Activated CD4-positive, alpha-beta T cell treated with anti-CD3 and anti-CD28 coated beads for 1 hour (primary cell): ENCODE data around the gene SLC7A5.
"Not testable (repeated sequence)": the region's sequence is repeated elsewhere in the genome, so short reads cannot be mapped to it uniquely, and the experiment has no call there.

Source experiments
- DNase-seq: peaks from one replicate; pipeline ENCODE4 v3.0.0-alpha.2; 2020

SLC7A5 gene

DNA sequence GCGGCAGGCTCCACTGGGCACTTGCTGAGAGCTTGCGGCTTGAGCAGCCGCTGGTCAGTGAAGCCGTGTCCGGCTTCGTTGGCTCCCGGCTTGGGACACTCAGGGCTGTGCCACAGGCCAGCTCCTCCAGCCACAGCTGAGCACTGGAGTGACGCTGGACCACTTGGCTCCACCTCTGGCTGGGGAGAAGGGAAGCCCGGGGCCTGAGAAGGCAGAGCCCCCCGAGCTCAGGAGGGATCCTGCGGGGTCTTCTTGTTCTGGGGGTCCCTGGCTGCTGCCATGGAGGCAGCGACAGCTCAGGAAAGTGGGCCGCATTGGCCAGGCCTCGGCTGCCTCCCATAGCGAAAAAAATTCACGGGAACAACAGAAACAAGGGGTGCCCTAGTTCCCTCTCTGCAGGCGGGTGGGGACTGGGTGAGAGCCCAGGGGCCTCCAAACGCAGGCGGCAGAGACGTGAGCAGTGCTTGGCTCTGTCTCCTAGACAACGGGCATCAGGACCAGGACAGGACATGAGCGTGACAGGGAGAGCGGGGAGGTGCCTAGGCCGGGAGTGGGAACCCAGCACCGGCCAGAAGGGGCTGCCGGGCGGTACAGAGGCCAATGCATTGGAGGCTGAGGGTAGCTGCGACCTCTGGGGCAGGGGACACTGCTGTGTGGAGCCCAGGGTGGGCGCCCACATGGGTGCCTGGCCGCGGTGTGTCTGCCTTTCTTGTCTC lies 37.7 kb downstream of the SLC7A5 start:
- DNase-seq, result no peak

- no peak for DNase-seq
Measured at GRCh38 chr16:87830673-87831420, 38.5 kb downstream of the SLC7A5 start.

DNA sequence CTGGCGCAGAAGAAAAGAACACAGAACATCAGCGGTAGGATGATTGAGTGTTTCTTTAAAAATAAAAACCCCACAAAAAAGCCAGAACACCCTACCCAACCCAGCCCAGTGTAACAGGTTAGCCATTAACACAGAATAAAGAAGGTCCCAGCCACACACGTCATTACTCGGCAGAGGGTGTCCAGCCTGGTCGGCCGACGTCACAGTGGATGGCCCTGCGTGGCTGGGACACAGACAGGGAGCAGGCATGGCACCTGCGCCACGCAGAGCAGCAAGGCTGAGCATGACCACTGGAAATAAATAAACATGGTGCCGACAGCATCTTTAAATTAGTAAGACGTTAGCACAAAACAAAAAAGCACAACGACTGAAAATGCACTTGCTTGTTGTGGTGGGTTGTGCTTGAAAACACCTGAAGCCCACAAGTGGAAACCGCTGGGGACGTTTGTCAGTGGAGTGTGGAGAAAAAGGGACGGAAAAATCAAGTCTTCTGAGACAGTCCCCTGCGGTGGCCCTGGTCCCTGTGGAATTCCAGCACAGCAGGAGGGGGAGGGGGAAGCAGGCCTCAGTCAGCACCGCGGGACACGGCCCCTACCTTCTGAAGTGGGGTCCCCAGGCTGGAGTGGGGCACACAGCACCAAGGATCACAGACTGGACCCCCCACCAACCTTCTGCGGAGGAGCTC lies 39.2 kb downstream of the SLC7A5 start:
- no peak for DNase-seq

DNA sequence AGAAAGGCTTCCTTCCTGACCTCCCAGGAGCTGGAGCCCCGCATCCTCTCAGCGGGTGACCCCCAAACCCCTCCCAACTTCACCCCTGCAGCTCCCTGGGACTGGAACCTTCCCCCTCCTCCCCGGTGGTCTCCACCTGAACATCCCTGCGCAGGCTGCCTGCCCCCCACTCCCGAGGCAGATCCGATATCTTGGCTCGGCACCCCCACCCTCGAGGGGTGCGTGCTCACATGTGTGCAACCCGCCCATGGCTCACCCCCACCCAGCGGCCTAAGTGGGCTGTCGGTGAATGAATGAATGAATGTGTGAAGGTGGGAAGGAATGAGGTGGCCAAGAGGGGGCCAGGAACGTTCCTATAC lies 39.7 kb downstream of the SLC7A5 start:
- no peak for DNase-seq

- no peak for DNase-seq
Measured at GRCh38 chr16:87828907-87829621, 40.2 kb downstream of the SLC7A5 start.

DNA sequence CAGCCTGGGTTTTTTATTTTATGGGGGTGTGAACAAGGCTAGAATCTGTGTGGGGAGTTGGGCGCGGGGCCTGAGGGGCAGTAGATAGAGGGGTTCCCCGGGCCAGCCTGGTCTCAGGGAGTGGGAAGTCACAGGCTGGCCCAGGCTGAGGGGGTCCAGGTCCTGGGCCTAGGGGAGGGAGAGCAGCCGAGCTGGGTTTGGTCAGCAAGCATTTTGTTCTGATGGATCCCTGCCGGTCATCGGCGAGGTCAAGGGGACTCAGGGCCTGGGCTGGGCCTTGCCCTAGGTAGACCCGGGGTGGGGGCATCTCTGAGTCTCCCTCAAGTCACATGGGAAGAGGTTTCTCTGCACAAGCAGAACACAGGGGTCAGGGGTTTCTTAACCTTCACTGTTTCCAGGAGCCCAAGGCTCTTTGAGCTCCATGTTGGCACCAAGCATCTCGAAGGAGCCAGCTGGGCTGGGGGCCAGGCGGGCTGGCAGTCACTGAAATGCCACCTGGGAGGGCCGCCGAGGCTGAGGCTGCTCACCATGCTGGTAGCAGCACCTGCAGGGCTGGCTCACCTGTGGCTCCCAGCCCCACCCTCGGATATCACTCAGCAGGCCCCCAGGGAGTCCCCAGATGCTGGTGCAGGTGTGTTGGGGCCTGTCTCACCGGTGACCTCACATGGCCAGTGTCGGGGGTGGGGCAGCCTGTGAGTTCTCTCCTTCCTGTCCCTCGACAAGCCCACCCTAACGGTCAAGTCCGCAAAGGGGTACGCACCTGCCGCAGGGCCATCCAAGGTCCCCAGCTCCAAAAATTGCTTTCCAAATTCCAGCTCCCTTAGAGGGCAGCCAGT lies 41.0 kb downstream of the SLC7A5 start:
- DNase-seq, result no peak

DNA sequence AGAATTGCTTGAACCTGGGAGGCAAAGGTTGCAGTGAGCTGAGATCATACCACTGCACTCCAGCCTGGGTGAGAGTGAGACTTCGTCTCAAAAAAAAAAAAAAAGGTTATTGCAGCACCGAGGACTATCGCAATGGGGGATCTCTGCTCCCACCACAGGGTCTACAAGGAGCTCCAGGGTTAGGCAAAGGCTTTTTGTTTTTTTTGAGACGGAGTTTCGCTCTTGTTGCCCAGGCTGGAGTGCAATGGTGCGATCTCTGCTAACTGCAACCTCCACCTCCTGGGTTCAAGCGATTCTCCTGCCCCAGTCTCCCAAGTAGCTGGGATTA lies 41.8 kb downstream of the SLC7A5 start:
- not testable (repeated sequence) for DNase-seq

- DNase-seq, result no peak
Measured at GRCh38 chr16:87826798-87827587, 42.3 kb downstream of the SLC7A5 start.

DNA sequence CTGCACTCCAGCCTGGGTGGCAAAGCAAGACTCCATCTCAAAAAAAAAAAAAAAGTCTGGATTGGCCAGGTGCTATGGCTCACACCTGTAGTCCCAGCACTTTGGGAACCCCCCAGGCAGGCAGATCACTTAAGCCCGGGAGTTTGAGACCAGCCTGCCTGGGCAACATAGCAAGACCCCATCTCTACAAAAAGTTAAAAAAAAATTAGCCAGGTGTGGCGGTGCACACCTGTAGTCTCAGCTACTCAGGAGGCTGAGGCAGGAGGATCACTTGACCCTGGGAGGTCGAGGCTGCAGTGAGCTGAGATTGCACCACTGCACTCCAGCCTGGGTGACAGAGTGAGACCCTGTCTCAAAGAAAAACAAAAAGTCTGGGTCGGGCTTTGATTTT lies 42.9 kb downstream of the SLC7A5 start:
- not testable (repeated sequence) for DNase-seq

DNA sequence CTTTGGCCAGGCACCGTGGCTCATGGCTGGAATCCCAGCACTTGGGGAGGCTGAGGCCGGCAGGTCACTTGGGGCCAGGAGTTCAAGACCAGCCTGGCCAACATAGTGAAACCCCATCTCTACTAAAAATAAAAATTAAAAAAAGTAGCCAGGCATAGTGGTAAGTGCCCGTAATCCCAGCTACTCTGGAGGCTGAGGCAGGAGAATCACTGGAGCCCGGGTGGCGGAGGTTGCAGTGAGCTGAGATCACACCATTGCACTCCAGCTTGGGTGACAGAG lies 43.5 kb downstream of the SLC7A5 start:
- DNase-seq, result not testable (repeated sequence)

GRCh38 chr16:87824991-87825841 lies 44.1 kb downstream of the SLC7A5 start:
- DNase-seq, result no peak

DNA sequence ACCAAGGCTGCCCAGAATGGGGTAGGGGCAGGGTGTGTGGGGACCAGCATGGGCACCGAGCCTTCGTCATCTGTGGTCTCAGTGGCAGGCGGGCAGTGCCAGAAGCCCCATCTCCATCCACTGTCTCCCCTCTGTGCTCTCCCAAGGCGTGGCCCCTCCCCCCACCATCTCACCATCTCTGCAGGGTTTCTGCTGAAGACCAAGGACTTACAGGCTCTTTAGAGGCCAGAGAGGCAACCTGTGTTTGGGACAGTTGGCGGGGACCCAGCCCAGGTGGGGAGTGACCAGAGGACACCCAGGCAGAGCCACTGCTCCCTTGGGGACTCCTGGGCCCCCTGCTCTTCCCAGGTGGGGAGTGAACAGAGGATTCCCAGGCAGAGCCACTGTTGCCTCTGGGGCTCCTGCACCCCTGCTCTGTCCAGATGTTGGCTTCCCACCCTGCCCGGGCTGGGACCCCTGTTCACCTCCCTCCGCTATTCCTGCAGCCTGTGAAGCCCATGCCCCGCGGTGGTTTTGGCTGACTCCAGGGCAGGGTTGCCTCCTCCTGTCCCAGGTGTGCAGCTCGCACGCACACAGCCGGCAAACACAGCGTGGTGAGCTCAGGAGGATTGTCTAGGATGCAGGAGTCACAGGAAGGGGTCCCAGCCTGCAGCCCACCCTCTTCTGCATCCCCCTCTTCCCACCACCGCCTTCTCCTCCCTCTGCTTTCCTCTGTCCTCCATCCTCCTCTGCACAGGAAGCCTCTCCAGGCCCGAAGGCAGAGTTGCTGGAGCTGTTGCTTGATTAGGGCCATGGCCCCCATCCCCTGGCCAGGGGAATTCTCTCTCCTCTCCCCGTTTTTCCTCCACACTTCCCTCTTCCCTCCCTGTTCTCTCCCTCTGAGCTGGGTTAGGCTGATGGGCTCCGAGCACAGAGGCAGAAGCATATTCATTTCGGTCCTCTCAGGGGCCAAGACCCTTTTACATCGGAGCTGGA lies 45.0 kb downstream of the SLC7A5 start:
- no peak for DNase-seq

DNA sequence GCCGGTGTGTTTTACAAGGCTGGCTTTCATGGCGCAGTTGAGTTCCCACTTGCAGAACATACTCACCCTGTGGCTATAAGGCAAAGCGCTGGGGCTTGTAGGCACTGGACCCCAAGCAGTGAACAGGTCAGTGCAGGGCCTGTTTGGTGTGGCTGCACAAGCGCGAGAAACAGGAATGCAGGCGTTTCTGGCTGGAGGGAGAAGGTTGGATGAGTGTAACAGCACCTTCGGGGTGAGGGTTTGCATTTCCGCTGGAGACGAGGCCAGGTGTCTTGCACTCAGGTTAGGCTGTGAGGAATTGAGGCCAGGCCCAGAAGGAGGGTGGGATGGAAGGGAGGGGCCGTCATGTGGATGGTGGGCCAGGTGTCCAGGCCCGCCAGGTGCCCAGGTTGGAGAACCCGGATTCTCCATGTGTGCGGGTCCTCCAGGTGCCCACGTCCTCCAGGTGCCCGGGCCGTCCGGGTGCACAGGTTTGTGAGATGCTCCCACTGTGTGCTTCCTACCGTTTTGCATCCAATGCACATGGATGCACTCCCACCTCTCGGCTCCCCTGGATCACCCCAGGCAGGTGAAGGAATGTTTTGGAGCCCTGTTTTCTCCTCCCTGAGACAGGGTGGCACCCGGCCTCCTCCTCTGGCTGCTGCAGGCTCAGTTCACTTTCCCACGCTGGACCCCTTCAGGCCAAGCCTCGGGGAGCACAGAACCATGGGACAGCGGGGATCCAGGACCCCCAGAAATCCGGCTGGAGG lies 46.0 kb downstream of the SLC7A5 start:
- DNase-seq, result no peak

DNA sequence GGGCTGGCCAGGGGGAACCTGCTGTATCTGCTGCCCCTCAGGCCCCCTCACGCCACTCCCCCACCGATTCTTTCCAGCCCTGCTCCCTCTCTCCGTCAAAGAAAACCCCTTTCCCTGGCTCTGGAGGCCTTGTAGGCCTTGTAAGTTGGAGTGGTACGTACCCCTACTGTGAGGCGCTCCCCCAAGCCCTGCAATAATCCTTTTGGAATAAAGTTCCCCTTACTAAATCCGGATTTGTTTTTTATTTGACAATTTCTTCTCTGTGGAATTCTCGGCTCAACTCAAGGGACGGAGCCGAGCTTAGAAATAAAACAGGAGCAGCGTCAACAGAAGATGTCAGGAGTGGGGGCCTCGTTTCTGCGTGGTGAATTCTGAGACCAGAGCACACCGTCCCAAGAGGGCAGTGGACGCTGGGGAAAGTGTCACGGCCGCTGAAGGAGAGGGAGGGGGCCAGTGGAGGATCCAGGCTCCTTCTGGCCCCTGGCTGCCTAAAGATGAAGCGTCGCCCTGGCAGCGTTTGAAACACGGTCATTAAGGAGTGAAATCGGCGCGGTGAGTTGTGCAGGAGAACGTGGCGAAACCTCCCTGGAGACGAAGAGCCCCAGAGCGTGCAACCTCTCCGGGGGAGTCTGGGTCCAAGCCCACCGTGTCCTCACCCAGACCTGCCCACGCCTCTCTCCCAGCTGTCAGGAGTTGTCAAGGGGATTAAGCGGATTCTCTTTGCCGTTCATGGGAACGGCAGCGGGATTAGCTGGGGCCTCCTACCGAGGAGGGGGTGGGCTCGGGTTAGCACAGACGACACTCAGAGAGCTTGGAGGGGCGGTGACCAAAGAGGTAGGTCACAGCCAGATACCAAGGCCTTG lies 47.0 kb downstream of the SLC7A5 start:
- no peak for DNase-seq

- DNase-seq, result no peak
Measured at GRCh38 chr16:87821376-87822107, 47.8 kb downstream of the SLC7A5 start.

DNA sequence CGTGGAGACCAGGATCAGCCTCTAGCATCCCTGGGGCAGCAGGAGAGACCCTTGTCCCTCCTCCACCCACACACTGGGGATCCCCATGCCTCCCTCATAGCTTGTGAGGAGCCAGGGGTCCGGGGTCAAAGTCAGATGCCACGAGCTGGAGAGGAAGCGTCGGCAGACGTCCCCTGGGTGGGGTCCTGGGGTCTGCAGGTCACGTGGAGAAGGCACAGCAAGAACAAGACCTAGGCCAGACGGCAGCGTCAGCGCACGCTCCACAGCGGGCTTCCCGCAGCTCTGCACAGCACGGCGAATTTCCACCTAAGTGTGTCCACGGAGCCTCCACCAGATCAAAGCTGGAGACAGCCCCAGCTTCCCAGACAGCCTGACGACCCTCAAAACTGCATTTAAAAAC lies 49.3 kb downstream of the SLC7A5 start:
- no peak for DNase-seq

DNA sequence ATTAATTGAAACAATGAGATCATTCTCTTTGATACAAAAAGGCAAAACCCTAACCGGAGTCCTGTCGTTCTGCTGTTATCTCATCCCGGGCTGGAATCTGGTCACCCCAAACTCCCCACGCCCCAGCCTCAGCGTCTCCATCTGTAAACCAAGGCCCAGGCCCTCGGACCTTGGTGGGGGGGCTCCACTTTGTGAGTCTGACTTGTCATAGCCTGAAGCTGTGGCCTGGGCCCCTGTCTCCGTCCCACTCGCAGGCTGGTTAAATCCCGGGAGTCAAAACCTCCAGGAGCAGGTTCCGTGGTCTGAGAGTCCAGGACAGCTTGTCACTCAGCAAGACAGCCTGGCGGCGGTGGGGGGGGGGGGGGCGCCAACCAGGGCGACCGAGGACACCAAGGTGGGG lies 50.0 kb downstream of the SLC7A5 start:
- no peak for DNase-seq
